Coronary artery (tissue), 2 donors: ENCODE data around the gene AXIN1.
"Not testable (repeated sequence)": the region's sequence is repeated elsewhere in the genome, so short reads cannot be mapped to it uniquely, and the experiment has no call there.

Experiments used
- DNase-seq: peaks from one replicate; pipeline ENCODE4 v3.0.0-alpha.2; 2017; ENCODE audit warnings: low spot score
- H3K27ac ChIP-seq, 2 donors: fragments of 200-600 bp; sonication (generic); one replicate each; pipeline ENCODE4 v1.5.1; 2016 to 2019
- H3K4me3 ChIP-seq: fragments of 200-600 bp; sonication (generic); 2 replicates; pipeline ENCODE4 v1.5.1; 2016; ENCODE audit warnings: mild to moderate bottlenecking, moderate library complexity
- TF ChIP-seq, protein P1 (sequence below): fragments of 200-600 bp; sonication (generic); IDR thresholded peaks from one replicate; pipeline ENCODE4 v1.5.1; 2019; ENCODE audit warnings: antibody characterized with exemption

The AXIN1 gene

DNA sequence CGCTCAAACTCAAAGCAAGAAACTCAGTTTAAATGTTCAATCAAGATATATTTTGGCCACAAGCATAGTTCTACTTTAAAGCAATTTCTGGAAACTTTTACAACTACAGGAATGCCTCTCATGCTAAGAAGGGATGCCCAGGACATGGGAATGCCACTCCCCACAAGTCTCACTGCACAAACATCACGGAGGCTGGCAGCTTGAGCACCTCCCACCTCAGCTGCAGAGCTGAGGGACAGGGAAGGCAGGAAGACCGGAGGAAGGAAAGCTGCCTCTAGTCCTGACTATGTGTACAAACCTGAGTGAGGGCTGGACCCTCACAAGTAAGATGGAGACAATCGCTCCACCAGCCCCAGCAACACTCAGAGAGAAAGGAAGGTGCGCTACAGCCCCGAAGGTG is 5.3 kb downstream of the AXIN1 start:
- TF ChIP-seq, protein P1, sequence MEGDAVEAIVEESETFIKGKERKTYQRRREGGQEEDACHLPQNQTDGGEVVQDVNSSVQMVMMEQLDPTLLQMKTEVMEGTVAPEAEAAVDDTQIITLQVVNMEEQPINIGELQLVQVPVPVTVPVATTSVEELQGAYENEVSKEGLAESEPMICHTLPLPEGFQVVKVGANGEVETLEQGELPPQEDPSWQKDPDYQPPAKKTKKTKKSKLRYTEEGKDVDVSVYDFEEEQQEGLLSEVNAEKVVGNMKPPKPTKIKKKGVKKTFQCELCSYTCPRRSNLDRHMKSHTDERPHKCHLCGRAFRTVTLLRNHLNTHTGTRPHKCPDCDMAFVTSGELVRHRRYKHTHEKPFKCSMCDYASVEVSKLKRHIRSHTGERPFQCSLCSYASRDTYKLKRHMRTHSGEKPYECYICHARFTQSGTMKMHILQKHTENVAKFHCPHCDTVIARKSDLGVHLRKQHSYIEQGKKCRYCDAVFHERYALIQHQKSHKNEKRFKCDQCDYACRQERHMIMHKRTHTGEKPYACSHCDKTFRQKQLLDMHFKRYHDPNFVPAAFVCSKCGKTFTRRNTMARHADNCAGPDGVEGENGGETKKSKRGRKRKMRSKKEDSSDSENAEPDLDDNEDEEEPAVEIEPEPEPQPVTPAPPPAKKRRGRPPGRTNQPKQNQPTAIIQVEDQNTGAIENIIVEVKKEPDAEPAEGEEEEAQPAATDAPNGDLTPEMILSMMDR = no peak

DNA sequence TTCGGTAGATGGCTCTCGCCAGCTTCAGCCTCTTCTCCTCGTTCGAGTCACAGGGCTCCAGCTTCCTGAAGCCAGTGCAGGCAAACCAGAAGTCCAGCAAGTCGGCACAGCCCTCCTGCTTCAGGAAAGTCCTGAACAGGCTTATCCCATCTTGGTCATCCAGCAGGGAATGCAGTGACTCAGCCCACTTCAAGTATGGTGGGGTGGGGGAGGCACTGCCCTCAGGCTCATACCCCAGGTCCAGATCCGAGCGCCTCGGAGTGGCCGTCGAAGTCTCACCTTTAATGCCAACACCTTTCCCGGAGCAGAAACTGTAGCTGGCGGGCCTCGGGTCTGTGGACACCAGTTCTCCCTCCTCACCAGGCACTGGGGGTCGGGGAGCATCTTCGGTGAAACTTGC is 5.9 kb downstream of the AXIN1 start:
- TF ChIP-seq, protein P1 = no peak
- no peak overlapping the region for H3K4me3 ChIP-seq
- no peak for DNase-seq
- H3K27ac ChIP-seq = no peak overlapping the region

More for the DNA sequence above, 5.3 kb downstream of the AXIN1 start:
- Histone ChIP-seq H3K4me3 (no peak overlapping the region), H3K27ac (no peak overlapping the region)
- DNase-seq = no peak

DNA sequence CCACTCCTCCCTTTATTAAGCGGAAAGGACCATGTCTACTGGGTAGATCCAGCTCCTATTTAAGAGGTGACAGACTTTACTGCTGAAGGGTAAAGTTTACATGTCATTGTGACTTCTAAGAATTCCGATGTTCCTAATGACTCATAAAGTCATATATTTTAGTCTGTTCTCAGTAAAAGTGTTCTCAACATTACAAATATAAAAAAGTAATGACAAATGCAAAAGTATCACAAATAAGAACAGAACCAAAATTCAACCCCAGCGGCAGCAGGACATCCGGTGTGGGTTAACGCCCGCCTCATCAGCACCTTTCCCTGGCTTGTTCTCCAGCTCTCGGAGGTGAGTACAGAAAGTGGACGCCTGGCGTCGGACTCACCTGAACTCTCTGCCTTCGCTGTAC is 6.8 kb downstream of the AXIN1 start:
- TF ChIP-seq, protein P1 = no peak
- no peak overlapping the region for H3K27ac ChIP-seq
- DNase-seq = no peak
- no peak overlapping the region for H3K4me3 ChIP-seq

DNA sequence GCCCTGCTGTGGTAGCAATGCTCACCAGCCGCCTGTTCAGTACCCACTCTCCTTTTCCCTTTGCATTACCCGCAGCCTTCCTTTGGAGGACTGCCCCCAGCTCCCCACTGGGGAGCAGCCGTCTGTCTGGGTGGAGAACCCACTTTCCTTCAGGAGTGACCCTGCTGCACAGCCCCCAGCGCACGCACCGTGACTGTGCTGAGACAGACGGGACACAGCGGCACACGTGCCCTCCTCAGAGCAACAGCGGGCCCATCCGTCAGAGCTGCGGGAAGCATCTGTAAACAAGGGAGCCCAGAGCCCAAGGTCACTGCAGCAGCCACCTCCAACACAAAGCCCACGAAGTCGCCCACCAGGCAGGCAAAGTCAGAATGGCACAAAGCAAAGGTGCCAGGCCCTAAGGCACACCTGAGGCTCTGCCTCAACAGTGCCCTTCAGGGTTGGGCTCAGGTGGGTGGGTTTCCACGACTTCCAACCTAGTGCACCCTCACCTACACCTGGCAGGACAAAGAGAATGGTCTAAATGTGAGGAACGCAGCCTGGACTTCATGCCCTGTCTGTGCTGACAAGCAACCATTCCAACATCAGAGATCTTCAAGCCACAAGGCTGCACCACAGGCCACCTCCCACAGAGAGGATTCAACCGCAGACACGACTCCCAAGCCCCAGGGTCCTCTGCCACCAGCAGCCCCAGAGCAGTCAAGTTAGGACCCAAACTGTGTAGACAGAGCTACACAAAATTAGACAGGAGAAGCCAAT is 9.9 kb downstream of the AXIN1 start:
- no peak overlapping the region for H3K4me3 ChIP-seq
- no peak overlapping the region for H3K27ac ChIP-seq
- DNase-seq = no peak
- TF ChIP-seq, protein P1 = no peak

DNA sequence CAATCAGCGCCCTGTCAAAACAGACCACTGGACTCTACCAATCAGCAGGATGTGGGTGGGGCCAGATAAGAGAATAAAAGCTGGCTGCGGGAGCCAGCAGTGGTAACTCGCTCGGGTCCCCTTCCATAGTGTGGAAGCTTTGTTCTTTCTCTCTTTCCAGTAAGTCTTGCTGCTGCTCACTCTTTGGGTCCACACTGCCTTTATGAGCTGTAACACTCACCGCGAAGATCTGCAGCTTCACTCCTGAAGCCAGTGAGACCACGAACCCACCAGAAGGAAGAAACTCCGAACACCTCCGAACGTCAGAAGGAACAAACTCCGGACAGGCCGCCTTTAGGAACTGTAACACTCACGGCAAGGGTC is 10.6 kb downstream of the AXIN1 start:
- DNase-seq, H3K27ac ChIP-seq, H3K4me3 ChIP-seq: not testable (repeated sequence)

DNA sequence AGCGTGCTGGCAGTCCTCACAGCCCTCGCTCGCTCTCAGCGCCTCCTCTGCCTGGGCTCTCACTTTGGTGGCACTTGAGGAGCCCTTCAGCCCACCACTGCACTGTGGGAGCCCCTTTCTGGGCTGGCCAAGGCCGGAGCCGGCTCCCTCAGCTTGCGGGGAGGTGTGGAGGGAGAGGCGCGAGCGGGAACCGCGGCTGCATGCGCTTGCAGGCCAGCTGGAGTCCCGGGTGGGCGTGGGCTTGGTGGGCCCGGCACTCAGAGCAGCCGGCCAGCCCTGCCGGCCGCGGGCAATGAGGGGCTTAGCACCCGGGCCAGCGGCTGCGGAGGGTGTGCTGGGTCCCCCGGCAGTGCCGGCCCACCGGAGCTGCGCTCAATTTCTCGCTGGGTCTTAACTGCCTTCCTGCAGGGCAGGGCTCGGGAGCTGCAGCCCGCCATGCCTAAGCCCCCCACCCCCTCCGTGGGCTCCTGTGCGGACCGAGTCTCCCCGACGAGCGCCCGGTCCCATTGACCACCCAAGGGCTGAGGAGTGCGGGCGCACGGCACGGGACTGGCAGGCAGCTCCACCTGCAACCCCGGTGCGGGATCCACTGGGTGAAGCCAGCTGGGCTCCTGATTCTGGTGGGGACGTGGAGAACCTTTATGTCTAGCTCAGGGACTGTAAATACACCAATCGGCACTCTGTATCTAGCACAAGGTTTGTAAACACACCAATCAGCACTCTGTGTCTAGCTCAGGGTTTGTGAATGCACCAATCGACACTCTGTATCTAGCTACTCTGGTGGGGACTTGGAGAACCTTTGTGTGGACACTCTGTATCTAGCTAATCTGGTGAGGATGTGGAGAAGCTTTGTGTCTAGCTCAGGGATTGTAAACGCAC is 11.2 kb downstream of the AXIN1 start:
- not testable (repeated sequence) for H3K4me3 ChIP-seq, H3K27ac ChIP-seq, DNase-seq

DNA sequence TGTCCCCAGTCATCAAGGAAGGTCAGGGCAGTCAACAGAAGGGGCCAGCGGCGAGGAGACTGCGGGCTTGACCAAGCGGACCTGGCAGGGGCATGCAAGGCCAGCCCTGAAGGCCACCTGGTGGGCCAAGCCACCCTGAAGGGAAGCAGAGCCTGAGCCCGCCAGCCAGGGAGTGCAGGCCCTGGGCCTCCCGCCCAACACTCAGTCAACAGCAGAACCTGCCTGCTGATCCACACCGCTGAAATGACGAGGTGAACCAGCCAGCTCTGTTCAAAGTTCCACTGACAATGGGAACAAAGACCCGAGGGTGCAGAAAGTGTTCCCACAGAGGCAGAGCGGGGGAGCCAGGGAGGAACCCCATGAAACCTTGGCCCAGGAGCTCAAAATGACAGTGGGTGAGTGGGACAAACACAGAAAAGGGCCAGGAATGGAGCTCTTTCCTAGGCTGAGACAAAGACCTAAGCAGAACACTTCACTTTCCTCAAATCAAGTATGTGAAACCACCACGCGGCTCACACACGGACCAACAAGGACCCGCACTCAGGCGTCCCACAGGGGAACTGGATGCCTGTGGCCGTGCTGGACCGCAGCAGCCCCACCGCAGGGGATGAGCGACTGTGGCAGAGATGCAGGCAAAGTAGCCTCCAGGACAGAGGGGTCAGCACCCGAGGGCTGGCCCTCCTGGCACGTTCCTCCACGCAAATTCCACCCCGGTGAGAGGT is 12.0 kb downstream of the AXIN1 start:
- no peak for DNase-seq
- Histone ChIP-seq H3K4me3 (no peak overlapping the region), H3K27ac (no peak overlapping the region)
- TF ChIP-seq, protein P1 = no peak
